Testis (tissue), 3 donors: ENCODE data around the gene UTP18. TPM values are rescaled to one million over a fixed set of nuclear protein-coding genes. Genes with fewer than 3 reads are reported as not detected.
"Not testable (repeated sequence)": the region's sequence is repeated elsewhere in the genome, so short reads cannot be mapped to it uniquely, and the experiment has no call there.

Source experiments
- DNase-seq: peaks from one replicate; pipeline ENCODE4 v3.0.0-alpha.2; 2019
- H3K27ac ChIP-seq, 2 donors: fragments of 200-600 bp; sonication (generic); one replicate each; pipeline ENCODE4 v1.5.1; 2019
- H3K27me3 ChIP-seq: fragments of 200-600 bp; sonication (generic); one replicate; pipeline ENCODE4 v1.5.1; 2019
- H3K36me3 ChIP-seq: fragments of 200-600 bp; sonication (generic); one replicate; pipeline ENCODE4 v1.5.1; 2017; ENCODE audit warnings: low read depth; ENCODE audit errors: missing control alignments
- H3K4me1 ChIP-seq: fragments of 200-600 bp; sonication (generic); one replicate; pipeline ENCODE4 v1.5.1; 2019
- H3K4me3 ChIP-seq, 2 donors: fragments of 200-600 bp; sonication (generic); one replicate each; pipeline ENCODE4 v1.5.1; 2017 to 2019
- H3K9me3 ChIP-seq: fragments of 200-600 bp; sonication (generic); one replicate; pipeline ENCODE4 v1.5.1; 2017
- CTCF ChIP-seq, 3 experiments: fragments of 450-650 bp in 2 of 3; fragments of 200-600 bp in 1 of 3; sonication (generic) in 1 of 3; IDR thresholded peaks; one replicate each; pipeline ENCODE4 v1.5.1; 2016 to 2019; ENCODE audit warnings: antibody characterized with exemption in 3 of 3, mild to moderate bottlenecking in 2 of 3, moderate library complexity in 1 of 3
- POLR2A ChIP-seq: fragments of 450-650 bp; IDR thresholded peaks from one replicate; pipeline ENCODE4 v1.6.1; 2017; ENCODE audit warnings: antibody characterized with exemption, mild to moderate bottlenecking, moderate library complexity
- WGBS, 2 donors: methylation state at CpG; one replicate each; pipeline ENCODE4 v1.1.5; 2018; 5-methylcytosine and 5-hydroxymethylcytosine counted together
- intact Hi-C: fragments of 100-400 bp; cut with DNase I; formaldehyde crosslinking; loops from one replicate; pipeline ENCODE4 v1.15.1; 2023; ENCODE audit warnings: low total_unique reads
- polyA plus RNA-seq: library from polyadenylated mRNA; stranded (reverse); fragments of 350-450 nt; fragmentation: Illumina TruSeq; extraction: RNeasy Lipid Tissue Mini Kit (QIAGEN cat#74804); gene quantifications from one replicate; pipeline ENCODE4 v1.2.3, GENCODE V29; 2014; ENCODE audit warnings: low read depth, low replicate concordance; ENCODE audit not compliant: insufficient read depth
- total RNA-seq, 2 donors: library from RNA; depleted of rRNA; stranded (reverse); fragments of >200 nt; gene quantifications; one replicate each; pipeline ENCODE4 v1.2.3, GENCODE V29; 2016

Gene UTP18
- total and polyA plus RNA-seq, 3 donors from 2014 or later: 59.2 to 129 (median 71.2) TPM

DNA sequence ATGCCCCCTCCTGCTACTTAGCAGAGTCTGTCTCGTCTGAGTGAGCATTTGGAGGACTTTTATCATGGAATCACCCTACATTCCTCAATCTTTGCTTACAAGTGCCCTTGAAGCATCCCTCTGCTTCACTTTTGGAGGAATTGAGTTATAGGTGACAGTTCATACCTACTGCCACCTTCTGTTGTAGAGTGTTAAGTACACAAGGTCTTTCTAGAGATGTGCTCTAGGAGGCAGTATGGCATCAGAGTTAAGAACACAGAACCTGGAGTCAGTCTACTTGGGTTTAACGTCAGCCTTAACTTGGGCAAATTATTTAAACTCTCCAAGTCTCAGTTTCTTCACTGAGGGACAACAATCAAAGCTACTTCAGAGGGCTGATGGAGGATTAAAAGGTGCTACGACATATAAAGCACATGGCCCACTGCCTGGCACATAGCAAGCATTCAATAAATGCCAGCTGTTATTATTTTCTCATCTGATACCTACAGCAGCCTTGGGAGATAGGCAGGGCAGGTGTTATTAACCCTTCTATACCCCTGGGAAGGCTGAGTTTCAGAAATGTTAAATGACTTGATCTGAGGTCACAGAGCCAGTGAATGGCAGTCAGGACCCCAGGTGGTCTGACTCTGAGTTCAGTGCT is 62.2 kb downstream of the UTP18 start:
- no peaks in the 10 kb centered on the region for H3K27me3 ChIP-seq
- no peak overlapping the region for H3K27ac ChIP-seq
- no peaks in the 10 kb centered on the region for H3K9me3 ChIP-seq
- no peak for DNase-seq
- TF ChIP-seq POLR2A (no peak), CTCF (IDR thresholded peaks at IDR 0.05) (peak in 2 of 3 experiments; percentile 15 to 18)
- WGBS, 2 donors: 39 to 59% methylated on average over 3 of the region's 3 CpGs
- intact Hi-C loops: no loop called here
- H3K4me3 ChIP-seq: no peak overlapping the region
- no peaks in the 10 kb centered on the region for H3K36me3 ChIP-seq
- H3K4me1 ChIP-seq: no peaks in the 10 kb centered on the region

- TF ChIP-seq CTCF (IDR thresholded peaks at IDR 0.05) (no peak), POLR2A (no peak)
- intact Hi-C loops: no loop called here
- Histone ChIP-seq H3K9me3 (no peaks in the 10 kb centered on the region), H3K27me3 (no peaks in the 10 kb centered on the region), H3K27ac (no peak overlapping the region), H3K4me1 (no peaks in the 10 kb centered on the region), H3K36me3 (no peaks in the 10 kb centered on the region), H3K4me3 (no peak overlapping the region)
- no peak for DNase-seq
- WGBS, 2 donors: 88 to 93% methylated on average over 7 of the region's 7 CpGs
Measured at GRCh38 chr17:51325471-51325870, 65.1 kb downstream of the UTP18 start.

DNA sequence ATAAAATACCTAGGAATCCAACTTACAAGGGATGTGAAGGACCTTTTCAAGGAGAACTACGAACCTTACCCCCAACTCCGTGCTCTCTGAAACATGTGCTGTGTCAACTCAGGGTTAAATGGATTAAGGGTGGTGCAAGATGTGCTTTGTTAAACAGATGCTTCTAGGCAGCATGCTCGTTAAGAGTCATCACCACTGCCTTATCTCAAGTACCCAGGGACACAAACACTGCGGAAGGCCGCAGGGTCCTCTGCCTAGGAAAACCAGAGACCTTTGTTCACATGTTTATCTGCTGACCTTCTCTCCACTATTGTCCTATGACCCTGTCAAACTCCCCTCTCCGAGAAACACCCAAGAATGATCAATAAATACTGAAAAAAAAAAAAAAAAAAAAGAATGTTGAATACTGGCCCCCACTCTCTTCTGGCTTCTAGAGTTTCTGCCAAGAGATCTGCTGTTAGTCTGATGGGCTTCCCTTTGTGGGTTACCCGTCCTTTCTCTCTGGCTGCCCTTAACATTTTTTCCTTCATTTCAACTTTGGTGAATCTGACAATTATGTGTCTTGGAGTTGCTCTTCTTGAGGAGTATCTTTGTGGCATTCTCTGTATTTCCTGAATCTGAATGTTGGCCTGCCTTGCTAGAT is 70.6 kb downstream of the UTP18 start:
- H3K27ac ChIP-seq, DNase-seq, H3K4me1 ChIP-seq, H3K9me3 ChIP-seq, H3K4me3 ChIP-seq, H3K27me3 ChIP-seq, intact Hi-C loops, H3K36me3 ChIP-seq: not testable (repeated sequence)
- 51 to 63% methylated on average over 7 of the region's 7 CpGs for WGBS, 2 donors

- H3K27me3 ChIP-seq: no peaks in the 10 kb centered on the region
- H3K9me3 ChIP-seq: no peaks in the 10 kb centered on the region
- H3K4me1 ChIP-seq: no peaks in the 10 kb centered on the region
- TF ChIP-seq POLR2A (no peak), CTCF (IDR thresholded peaks at IDR 0.05) (no peak)
- intact Hi-C loops: no loop called here
- H3K4me3 ChIP-seq: no peak overlapping the region
- H3K27ac ChIP-seq: no peak overlapping the region
- no peaks in the 10 kb centered on the region for H3K36me3 ChIP-seq
- 90 to 96% methylated on average over 3 of the region's 3 CpGs for WGBS, 2 donors
- DNase-seq: no peak
Measured at GRCh38 chr17:51335006-51335590, 74.8 kb downstream of the UTP18 start.

DNA sequence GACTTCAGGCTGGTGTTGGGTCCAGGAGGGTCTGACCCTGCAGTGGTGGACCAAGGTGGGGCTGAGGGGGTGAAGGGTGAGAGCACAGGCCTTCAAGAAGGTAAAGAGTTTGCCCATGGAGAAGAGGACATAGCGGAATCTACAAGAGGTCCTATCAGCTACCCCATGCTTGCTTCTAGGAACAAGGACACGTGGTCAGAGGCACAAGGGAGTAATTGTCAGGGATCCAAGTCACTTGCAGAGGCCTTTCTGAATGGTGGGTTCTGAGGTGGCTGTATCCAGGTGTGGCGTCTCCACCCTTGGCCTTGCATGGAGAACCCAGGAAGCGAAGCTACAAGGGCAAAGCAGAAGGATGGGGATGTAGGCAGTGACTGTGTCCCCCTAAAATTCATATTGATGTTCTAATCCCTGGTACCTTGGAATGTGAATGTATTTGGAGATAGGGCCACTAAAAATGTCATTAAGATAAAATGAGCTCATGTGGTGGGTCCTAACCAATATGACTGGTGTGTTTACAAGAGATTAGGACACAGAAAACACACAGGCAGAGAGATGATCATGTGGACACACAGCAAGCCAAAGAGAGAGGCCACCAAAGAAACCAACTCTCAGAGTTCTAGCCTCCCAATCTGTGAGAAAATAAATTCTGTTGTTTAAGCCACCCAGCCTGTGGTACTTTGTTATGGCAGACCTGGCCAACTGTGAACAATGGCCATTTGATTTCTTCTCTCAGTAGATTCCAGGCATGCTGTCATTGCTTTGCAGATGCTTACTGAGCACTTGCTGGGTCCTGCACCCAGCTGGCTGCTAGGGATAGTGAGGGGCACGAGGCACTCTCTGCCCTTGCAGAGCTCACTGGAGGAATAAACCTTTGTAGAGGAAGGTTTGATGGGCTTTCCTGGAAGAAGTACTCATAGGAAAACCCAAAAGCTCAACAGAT is 75.8 kb downstream of the UTP18 start:
- Histone ChIP-seq H3K36me3 (no peaks in the 10 kb centered on the region), H3K4me1 (no peaks in the 10 kb centered on the region), H3K4me3 (no peak overlapping the region), H3K27me3 (no peaks in the 10 kb centered on the region), H3K9me3 (no peaks in the 10 kb centered on the region), H3K27ac (no peak overlapping the region)
- WGBS, 2 donors: 84 to 85% methylated on average over 5 of the region's 5 CpGs
- no peak for DNase-seq
- intact Hi-C loops: no loop called here
- TF ChIP-seq POLR2A (no peak), CTCF (IDR thresholded peaks at IDR 0.05) (no peak)
